ENCODE measurements around the gene SGCE.

SGCE gene

DNA sequence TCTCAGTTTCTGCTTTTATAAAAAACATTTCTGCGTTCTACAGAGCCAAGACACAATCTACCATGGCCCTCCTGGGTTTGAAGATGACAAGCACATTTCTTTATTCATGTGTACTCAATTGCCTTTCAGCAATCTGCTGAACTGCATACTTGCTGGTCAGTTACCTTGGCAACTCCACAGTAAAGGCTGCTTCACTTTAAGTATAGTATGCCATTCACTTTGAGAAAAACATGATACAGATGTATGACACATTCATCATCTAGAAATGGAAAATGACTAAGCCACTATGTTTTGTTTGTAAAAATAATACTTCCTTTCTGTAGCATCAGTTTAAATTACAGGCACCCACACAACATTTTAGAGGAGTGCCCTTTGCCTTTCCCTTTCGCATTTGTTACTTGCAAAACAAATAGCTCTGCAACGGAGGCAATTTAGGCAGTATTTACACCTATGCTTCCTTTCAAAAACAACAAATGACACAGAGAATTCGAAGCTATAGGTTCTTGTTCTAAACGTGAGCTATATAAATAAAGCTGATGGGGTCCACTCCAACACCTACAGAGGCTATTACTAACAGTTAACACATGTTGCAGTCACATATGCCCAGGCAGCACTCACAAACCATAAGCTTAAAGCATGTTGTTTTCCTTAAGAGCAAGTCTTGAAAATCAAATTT is 23.5 kb downstream of the SGCE start:
- FAIRE-seq = no peak
- DNase-seq (ENCODE audit: insufficient read length, low spot score) = no peak

- DNase-seq (ENCODE audit: insufficient read length, low spot score) (no peak), FAIRE-seq (no peak)
These were observed 25.1 kb downstream of the SGCE start for GRCh38 chr7:94630855-94631254.

- FAIRE-seq (no peak), DNase-seq (ENCODE audit: insufficient read length, low spot score) (no peak)
These were observed 32.1 kb downstream of the SGCE start for GRCh38 chr7:94623820-94624219.

- DNase-seq (ENCODE audit: insufficient read length, low spot score) (no peak), FAIRE-seq (no peak)
These were observed 34.8 kb downstream of the SGCE start for GRCh38 chr7:94621120-94621519.

DNA sequence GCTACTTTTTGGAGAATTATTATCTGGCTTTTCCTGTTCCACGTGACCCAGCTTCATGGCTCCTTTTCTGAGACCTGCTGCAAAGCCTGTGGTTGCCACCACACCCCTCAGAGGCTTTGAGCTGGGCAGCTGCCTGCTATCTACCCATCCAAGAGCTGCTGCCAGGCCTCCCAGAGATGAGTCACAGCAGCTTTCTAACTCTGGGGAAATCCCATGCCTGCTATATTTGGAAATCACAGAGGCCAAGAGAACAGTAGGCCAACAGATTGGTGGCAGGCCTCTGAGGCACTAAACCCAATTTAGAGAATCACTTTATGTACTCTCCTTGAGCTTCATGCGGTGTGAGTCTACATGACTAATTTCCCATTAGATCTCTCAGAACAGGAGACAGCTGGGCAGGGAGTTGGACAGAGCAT is 35.2 kb downstream of the SGCE start:
- no peak for FAIRE-seq
- DNase-seq (ENCODE audit: insufficient read length, low spot score) = peak; percentile 35

DNA sequence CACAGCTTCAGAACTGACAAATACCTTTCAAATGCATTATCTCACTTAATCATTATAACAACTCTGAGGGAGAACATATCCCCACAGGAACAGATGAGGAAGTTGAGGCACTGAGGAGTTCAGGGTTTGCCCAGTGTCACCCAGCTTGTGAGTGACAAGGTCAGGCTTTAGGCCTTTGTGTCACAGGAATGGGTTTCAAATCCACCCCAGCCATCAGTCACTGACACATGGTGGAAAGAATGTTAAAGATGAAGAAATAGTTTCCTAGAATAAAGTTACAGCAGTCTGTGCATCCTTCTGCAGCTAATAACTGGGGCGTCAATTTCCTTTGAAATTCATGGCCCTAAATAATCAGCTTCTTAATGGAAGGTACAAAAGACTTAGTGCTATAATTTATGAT is 37.8 kb downstream of the SGCE start:
- no peak for FAIRE-seq

DNA sequence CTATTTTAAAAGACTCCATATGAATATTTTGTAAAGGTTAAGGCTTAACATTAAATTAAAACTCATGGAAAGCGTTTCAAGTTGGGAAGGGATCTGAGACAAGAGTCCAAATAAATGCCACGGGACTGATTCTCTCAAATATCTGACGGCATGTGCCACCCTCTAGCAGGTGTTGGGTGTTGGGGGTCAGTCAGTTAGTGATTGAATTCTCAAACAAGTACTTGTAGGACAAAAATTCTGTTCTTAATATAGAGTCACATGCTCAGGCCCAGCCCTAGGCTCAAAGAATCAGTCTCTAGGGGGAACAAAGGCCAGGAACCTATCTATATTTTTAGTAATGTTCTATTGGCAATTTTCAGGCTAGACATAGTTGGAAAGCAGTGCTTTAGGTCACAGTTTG is 39.1 kb downstream of the SGCE start:
- FAIRE-seq = no peak

More for the DNA sequence above, 37.8 kb downstream of the SGCE start:
- no peak for DNase-seq (ENCODE audit: insufficient read length, low spot score)

GRCh38 chr7:94615666-94616065 is 40.3 kb downstream of the SGCE start:
- no peak for DNase-seq (ENCODE audit: insufficient read length, low spot score)
- FAIRE-seq = no peak

More for the DNA sequence above, 39.1 kb downstream of the SGCE start:
- DNase-seq (ENCODE audit: insufficient read length, low spot score) = no peak

- FAIRE-seq (no peak), DNase-seq (ENCODE audit: insufficient read length, low spot score) (no peak)
These were observed 43.3 kb downstream of the SGCE start for GRCh38 chr7:94612661-94613060.

DNA sequence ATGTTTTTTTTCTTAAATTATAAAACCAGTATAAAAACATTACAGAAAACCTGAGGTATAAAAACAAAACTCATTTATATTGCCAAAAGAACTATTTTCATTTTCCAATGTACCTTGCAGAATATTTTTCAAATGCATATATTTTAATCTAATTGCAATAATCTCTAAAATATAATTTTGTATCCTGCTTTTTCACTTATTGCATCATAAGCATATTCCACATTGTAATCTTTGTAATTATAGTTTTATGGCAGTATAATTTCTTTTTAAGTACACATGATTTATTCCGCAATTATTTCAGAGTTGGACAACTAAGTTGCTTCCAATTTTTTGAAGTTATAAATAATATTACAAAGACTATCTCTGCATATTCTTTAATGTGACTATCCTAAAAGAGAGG is 43.7 kb downstream of the SGCE start:
- FAIRE-seq (no peak), DNase-seq (ENCODE audit: insufficient read length, low spot score) (no peak)

DNA sequence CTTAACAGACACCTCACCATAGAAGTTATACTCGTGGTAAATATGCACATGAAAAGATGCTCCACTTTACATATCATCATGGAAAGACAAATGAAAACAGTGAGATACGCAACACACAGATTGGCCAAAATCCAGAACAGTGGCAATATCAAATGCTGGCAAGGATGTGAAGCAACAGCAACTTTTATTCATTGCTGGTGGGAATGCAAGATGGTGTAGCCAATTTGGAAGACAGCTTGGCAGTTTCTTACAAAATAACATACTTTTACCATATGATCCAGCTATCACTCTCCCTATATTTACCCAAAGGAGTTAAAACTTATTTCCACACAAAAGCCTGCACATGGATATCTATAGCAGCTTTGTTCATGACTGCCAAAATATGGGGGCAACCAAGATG is 46.4 kb downstream of the SGCE start:
- DNase-seq (ENCODE audit: insufficient read length, low spot score) = no peak
- no peak for FAIRE-seq

- DNase-seq (ENCODE audit: insufficient read length, low spot score) = no peak
- FAIRE-seq = no peak
These were observed 50.9 kb downstream of the SGCE start for GRCh38 chr7:94605031-94605430.

- no peak for DNase-seq (ENCODE audit: insufficient read length, low spot score)
- FAIRE-seq = no peak
These were observed 53.8 kb downstream of the SGCE start for GRCh38 chr7:94602181-94602580.

DNA sequence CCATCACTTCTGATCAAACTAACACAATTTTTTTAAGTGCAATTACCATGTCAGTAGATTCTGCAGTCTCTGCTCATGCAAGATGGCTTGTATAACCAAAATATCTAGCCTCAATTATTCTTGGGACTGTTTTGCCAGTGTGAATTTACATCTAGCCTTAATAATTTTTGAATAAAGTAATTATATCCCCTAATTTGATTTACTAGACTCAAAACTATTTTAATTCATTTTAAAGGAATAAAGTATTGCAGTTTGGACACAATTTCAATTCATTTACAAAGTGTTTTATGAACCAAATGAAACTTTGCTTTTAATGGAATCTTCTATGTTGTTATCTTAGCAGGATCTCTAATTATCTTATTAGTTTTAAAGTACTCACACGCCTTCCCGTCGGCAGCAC is 55.7 kb downstream of the SGCE start:
- no peak for FAIRE-seq

DNA sequence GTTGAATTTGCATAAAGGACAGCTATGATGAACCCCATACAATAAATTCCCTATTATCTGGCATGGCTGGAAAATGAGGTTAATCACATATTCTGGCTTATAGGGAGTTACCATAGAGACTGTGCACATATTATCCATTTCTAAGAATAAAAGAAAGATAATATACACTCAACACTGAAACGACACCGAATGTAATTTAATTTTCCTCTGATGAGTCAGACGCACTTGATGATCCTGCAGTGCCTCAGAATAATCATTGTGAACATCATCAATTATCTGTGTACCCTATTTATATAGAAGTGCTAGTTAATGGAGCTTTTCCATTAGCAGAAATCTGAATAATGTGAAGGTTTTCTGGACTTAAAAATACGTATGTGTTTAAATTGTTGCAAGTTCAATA is 60.2 kb downstream of the SGCE start:
- DNase-seq (ENCODE audit: insufficient read length, low spot score) = no peak
- no peak for FAIRE-seq

More for the DNA sequence above, 55.7 kb downstream of the SGCE start:
- no peak for DNase-seq (ENCODE audit: insufficient read length, low spot score)

GRCh38 chr7:94594882-94595281 is 61.1 kb downstream of the SGCE start:
- no peak for DNase-seq (ENCODE audit: insufficient read length, low spot score)
- no peak for FAIRE-seq

DNA sequence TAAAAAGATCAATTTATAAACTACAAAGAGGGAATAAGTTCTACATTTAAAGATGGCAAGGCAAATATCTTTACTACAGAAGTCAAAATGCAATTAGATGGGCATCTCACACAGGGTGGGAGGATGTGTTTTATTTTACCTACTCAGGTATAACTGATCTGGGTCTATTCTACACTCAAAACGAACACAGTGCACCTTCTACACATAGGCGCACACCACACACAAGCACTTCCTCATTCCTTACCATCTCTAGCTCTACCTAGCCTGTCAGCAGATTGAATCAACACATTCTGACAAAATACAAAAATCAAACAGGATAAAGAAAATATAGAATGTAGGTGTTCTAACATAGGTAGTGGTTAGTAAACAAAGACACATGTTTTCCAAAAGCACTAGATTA is 64.8 kb downstream of the SGCE start:
- DNase-seq (ENCODE audit: insufficient read length, low spot score) (no peak), FAIRE-seq (no peak)

DNA sequence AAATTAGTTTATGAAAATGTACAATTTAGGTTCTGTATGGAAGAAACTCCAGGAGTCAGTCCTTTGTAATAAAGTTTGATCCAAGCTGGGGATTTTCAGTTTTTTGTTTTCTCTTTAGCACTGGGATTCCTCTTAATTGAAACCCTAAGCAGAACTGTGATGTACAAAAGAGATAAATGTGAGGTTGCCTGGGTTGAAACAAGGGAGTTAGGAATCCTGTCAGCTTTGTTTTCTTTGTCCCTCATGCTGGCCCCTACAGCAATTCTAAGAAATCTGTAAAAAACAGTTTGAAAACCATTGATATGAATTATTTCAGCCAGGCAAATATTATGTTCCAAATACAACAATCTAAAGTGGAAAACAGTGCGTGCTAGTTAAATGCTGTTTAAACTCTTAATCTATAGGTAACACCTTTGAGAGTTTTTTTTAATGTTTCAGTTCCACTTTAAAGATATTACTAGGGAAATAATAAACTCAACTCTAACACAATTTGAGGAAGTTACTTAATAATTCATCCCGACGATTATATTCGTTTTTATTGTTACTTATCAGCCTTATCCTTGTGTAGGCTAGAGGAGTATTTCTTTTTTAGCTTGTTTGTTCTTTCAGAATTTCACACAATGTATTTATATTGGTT is 65.3 kb downstream of the SGCE start:
- FAIRE-seq (no peak), DNase-seq (ENCODE audit: insufficient read length, low spot score) (no peak)

GRCh38 chr7:94588075-94588474 is 67.9 kb downstream of the SGCE start:
- FAIRE-seq = no peak
- DNase-seq (ENCODE audit: insufficient read length, low spot score) = no peak

- FAIRE-seq = no peak
- DNase-seq (ENCODE audit: insufficient read length, low spot score) = no peak
These were observed 71.8 kb downstream of the SGCE start for GRCh38 chr7:94584113-94584512.

- peak; percentile 1 for DNase-seq (ENCODE audit: insufficient read length, low spot score)
- no peak for FAIRE-seq
These were observed 75.3 kb downstream of the SGCE start for GRCh38 chr7:94580601-94581000.

DNA sequence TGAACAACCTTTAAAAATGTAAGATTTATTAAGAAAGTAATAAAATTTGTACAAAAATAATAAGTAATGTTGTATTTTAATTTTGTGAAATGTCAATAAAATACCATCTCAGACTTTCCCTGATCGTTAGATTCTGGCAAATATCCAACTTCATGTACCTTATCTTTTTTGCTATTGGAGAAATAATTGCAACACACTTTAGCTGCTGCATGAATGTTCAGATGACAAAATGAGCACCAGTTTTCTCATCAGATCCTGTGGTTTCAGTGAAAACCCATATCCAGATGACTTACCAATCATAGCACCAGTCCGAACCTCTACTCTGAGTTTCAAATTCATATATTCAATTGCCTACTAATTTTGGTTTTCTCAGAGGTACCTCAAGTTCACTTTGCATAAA is 76.5 kb downstream of the SGCE start:
- FAIRE-seq = no peak
- DNase-seq (ENCODE audit: insufficient read length, low spot score) = no peak

DNA sequence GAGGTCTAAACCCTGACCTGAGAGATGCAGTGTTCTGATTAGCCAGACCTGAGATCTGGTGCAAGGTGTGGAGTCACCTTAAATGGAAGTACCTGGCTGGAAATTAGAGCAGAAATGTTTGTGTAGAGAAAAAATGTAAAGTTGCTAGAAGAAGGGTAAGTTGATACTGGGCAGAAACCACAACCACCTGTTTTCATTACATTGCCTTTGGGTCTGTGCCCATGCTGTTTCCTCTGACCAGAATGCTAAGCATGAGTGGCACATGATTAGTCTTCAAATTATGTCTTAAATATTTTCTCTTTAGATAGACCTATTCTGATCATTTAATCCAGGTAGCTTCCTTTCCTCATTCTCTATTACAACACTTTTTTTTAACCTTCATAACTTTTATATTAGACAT is 77.3 kb downstream of the SGCE start:
- FAIRE-seq (no peak), DNase-seq (ENCODE audit: insufficient read length, low spot score) (no peak)
